GM19193 (cell line): Measurements from ENCODE around the gene PARD3.

Experiments
- POLR2A ChIP-seq: IDR thresholded peaks from 4 replicates; pipeline ENCODE4 v1.6.1; 2011; ENCODE audit not compliant: insufficient read depth, insufficient read length; ENCODE audit errors: extremely low read depth

PARD3 gene

GRCh38 chr10:34437906-34438305 is 377.2 kb downstream of the PARD3 start:
- TF ChIP-seq POLR2A: no peak

DNA sequence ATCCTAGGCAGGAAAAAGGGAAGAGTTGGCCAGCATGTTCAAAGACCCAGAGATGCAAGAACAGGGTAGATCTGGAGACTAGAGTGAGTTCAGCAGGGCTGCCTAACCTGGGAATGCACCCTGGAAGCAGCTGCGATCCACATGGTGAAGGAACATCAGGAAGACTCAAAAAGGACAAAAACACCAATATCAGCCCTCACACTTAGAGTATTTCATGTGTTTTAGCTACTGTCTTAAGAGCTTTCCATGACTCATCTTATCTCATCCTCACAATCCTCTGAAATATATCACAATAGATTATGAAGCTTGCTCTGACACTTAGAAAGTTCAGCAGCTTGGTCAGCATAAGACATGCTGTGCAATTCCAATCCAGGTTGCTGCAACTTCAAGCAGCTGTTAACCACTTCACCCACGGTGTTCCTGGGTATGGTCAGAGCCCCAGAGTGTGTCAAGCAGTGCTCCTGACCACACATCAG is 380.9 kb downstream of the PARD3 start:
- TF ChIP-seq POLR2A: no peak

GRCh38 chr10:34433241-34434076 is 381.6 kb downstream of the PARD3 start:
- no peak for TF ChIP-seq POLR2A

- TF ChIP-seq POLR2A: no peak
These were observed 382.5 kb downstream of the PARD3 start for GRCh38 chr10:34432589-34432988.

DNA sequence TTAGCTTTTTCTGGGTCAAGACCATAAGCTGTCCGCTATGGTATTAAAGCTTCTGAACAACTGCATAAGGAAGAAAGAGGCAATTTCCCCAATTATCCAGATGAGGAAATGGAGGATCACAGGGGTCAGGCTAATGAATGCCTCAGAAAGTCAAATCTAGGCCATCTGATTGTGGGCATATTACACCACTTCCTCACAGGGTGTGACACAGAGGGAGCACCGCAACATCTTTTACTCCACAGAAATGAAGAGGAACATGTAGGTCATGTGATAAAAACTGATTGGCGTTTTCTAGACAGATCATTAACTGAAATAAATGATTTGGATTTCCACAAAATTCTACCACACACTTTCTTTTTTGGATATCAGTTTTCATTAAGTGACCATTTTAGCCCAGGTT is 384.4 kb downstream of the PARD3 start:
- TF ChIP-seq POLR2A: no peak

- no peak for TF ChIP-seq POLR2A
These were observed 386.6 kb downstream of the PARD3 start for GRCh38 chr10:34428501-34428900.

- no peak for TF ChIP-seq POLR2A
These were observed 387.2 kb downstream of the PARD3 start for GRCh38 chr10:34427911-34428216.

DNA sequence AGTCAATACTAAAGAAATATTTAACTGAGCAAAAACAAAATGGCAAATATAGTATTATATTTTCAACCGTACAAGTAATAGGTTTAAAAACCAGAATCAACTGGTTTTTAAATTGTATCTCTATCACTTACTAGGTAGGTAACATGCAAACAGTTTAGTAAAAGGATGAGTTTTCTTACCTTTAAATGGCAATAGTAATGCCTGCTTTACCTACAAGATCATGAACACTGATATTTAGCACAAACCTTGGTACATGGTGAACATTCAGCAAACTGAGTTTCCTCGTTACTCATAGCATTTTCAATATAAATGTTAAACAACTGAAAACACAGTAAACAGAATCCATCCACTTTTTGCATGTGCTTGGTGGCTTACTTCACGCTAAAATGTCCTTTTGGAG is 389.1 kb downstream of the PARD3 start:
- no peak for TF ChIP-seq POLR2A

GRCh38 chr10:34423673-34424625 is 391.1 kb downstream of the PARD3 start:
- TF ChIP-seq POLR2A: no peak

GRCh38 chr10:34420795-34421194 is 394.3 kb downstream of the PARD3 start:
- TF ChIP-seq POLR2A: no peak

DNA sequence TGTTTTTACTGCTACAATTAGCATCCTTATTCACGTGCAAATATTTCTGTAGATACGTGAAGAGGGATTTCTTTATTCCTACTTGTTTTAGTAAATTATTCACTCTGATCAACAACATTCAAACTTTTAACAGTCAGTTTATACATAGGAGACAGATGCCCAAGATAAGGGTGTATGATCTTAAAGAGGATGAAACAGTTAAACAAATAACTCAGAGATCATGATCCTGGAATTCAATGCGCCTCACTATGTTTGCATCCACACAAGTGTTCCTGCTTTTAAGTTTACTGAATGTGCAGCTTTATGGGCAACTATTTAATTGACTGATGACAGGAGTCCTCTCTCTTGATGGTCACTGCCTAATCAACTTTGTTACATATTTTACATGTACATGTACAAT is 394.8 kb downstream of the PARD3 start:
- no peak for TF ChIP-seq POLR2A

DNA sequence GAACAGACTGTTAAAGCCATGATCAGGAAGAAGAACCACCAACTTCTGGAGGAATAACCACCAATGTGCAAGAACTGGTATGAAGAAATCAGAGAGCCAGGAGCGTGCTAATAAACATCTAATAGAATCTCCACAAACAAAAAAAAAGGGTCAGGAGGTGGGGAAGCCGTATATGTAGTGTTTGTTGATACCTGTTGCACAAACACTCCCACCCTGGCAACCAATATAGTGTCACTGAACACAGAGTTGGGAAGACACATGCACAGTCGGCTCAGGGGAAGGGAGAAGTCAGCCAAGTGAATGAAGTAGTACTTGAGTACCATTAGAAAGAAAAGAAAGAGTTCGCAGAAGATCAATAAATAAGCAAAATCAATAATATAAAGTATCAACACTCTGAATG is 400.1 kb downstream of the PARD3 start:
- TF ChIP-seq POLR2A: no peak

DNA sequence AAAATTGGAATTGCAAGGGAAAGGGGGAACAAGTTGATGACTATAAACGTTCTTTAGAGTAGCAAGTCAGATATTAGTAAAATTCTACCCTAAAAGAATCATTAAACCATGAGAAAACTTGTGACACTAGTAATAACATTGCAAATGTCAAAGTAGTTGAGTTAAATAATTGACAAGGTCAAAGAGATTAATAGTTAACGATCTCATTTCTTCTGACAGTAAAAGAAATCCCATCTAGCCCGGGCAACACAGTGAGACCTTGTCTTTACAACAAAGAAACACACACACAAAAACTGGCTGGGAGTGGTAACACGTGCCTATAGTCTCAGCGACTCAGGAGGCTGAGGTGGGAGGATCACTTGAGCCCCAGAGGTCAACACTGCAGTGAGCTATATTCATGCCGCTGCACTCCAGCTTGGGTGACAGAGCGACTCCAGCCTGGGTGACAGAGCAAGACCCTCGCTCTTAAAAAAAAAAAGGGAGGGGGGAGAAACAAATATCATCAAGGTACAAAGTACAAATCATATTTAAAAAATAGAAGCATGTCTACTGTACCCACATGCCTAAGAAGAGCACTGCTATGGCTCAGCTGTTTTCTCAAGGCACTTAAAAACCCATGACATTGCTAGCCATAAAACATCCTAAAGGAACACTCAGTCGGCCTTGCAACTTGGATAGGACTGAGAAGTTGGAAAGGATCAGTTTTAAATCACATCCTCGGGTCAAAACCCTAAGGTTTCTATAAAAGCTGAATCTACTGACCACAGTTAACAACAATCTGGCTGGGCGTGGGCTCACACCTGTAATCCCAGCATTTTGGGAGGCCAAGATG is 401.1 kb downstream of the PARD3 start:
- no peak for TF ChIP-seq POLR2A

- no peak for TF ChIP-seq POLR2A
These were observed 401.9 kb downstream of the PARD3 start for GRCh38 chr10:34413214-34413613.

- TF ChIP-seq POLR2A: no peak
These were observed 406.1 kb downstream of the PARD3 start for GRCh38 chr10:34408956-34409355.
